ENCODE data around the gene BRCA1.
"Not testable (repeated sequence)": the region's sequence is repeated elsewhere in the genome, so short reads cannot be mapped to it uniquely, and the experiment has no call there.

Gene BRCA1

DNA sequence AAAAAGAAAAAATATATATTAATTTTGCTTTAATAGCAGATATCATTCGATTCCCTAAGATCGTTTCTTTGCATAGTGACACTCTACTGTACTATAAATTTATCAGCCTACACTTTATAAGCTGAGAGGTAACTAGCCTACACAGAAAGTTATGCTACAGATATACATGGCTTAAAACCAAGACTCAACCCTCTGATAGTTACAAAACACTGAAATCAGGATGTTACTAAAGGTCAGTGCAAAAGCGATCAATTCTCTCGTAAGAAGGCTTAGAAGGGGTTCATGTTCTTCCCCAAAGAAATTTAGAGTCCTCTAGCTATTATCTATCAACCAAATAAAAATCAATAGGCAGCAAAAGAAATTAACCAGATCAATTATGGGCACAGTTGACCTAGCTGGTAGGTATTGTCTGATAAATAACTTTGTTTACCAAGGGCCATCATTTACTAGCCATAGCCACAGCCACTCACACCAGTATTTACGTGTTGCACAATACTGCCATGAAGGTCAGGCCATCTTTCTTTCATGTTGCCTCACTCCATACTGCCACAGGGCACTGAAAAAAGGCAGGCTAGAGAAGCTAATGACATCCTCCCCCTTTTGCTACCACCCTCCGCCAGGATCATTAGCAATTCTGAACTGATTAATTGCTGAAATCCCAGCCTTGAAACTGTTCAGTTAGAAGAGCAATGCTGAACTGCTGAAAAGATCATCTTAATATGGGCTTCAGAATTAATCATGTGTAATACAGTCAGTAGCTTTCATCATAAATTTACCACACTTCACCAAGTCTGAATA is 56.4 kb downstream of the BRCA1 start:
- DNase-seq: no peak

DNA sequence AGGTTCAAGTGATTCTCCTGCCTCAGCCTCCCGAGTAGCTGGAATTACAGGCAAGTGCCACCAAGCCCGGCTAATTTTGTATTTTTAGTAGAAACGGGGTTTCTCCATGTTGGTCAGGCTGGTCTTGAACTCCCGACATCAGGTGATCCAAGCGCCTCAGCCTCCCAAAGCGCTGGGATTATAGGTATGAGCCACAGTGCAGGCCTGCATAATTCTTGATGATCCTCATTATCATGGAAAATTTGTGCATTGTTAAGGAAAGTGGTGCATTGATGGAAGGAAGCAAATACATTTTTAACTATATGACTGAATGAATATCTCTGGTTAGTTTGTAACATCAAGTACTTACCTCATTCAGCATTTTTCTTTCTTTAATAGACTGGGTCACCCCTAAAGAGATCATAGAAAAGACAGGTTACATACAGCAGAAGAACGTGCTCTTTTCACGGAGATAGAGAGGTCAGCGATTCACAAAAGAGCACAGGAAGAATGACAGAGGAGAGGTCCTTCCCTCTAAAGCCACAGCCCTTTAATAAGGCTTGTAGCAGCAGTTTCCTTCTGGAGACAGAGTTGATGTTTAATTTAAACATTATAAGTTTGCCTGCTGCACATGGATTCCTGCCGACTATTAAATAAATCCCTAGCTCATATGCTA is 62.1 kb downstream of the BRCA1 start:
- no peak for DNase-seq

DNA sequence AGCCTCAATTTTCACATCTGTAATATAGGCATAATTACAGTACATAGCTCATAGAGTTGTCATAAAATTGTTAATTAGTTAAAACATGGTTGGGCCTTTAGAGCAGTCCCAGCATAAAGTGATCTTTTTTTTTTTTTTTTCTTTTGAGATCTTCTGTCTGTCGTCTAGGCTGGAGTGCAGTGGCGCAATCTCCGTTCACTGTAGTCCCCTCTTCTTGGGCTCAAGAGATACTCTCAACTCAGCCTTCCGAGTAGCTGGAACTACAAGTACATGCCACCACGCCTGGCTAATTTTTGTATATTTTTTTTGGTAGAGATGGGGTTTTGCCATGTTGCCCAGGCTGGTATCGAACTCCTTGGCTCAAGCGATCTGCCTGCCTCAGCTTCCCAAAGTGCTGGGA is 69.1 kb downstream of the BRCA1 start:
- no peak for DNase-seq

DNA sequence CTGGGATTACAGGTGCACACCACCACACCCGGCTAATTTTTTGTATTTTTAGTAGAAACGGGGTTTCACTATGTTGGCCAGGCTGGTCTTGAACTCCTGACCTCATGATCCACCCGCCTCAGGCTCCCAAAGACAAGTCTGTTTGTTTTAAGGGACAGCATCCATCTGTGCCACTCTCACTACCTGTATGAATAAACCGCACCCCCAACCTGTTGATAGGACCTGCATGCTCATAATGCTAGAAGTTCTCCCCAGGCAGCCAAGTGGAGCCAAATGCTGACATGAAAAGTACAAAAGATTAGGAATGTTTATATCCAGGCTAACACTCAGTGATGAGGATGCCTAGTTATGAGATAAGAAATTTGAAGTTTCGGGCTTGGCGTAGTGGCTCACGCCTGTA is 72.2 kb downstream of the BRCA1 start:
- not testable (repeated sequence) for DNase-seq

DNA sequence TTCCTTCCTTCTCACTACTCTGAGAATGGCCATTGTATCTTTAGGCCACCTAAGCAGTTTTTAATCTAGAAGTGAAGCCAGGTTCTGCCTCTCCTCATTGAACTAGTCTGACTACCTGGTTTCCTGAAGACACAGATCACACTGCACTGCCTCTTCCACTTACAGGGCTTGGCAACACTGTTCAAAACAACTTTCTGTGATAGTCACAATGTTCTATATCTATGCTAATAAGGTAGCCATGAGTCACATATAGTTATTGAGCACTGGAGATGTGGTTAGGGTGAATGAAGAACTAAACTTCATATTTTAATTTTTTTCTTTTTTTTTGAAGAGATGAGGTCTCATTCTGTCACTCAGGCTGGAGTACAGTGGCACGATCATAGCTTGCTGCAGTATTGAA is 73.2 kb downstream of the BRCA1 start:
- no peak for DNase-seq

DNA sequence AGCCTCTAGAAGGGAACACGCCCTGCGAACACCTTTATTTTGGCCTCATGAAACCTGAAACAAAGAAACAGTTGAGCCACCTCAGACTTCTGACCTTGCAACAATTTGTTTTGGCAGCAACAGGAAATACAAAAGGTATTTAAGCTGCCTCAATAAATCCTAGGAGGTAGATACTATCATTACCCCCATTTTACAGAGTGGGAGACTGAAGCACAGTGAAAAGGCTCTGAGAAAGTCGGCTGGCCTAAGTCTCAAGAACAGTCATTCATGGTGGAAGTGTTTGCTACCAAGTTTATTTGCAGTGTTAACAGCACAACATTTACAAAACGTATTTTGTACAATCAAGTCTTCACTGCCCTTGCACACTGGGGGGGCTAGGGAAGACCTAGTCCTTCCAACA is 81.1 kb downstream of the BRCA1 start:
- DNase-seq: no peak

DNA sequence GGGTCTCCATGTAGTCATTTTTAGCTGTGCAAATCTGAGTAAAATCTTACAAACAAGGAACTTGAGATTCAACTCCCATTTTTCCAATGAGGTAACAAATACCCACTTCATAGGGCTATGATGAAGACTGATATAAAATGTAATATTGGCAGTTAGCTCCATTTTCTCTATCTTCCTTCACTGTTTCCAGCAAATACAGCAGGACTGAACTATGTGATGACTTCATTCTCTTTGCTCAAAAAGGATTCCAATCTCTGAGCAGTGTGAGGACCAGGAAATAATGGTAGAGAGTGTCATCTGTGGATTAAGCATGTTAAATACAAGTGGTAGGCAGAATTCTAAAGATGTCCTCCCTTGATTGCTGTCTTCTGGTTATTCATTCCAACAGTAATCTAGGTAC is 81.9 kb downstream of the BRCA1 start:
- no peak for DNase-seq

DNA sequence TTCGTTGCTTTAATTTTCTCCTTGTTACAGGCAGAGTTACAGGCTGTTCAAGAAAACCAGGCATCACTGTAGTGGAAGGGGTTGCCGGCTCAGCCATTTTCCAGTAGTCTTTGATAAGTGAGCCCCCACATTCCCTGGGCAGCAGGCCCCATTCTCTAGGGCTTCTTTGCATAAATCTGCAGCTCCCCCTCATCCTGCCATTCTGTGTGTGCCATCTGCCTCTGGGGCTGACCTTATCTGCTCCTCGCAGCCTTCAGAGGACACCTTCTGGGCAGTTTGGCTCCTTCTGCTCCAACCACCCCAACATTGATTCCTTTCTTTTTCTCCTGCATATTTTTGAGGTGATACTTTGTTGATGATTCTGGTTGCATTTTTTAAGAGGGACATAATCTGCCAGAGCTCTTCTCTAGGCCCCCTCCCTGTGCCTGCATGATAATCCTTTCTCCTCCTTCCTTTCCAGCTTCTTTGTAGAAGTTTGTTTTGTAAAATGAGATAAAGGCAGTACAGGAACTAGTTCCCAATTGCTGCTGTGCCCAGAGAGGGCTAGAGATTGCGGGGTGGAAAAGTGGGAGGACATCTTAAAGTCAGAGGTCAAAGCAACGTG is 83.0 kb downstream of the BRCA1 start:
- DNase-seq: no peak

DNA sequence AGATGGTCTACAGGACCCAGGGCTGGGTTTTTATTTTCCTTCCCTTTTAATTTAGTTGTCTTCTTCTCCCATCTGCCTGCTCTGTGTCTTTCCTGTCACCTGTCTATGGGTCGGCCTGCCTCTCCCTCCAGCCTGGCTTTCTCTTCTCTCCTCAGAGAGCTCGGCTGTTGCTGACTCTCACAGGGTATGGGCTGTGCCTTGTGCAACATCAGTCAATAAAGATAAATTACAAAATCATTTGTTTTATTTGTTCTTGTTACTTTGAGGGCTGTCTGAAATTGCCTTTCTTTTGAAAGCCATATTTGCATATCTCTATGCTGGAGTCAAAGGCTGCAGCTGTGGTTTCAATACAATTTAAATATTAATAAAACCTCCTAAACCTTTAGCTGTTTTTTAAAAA is 84.5 kb downstream of the BRCA1 start:
- DNase-seq: no peak

DNA sequence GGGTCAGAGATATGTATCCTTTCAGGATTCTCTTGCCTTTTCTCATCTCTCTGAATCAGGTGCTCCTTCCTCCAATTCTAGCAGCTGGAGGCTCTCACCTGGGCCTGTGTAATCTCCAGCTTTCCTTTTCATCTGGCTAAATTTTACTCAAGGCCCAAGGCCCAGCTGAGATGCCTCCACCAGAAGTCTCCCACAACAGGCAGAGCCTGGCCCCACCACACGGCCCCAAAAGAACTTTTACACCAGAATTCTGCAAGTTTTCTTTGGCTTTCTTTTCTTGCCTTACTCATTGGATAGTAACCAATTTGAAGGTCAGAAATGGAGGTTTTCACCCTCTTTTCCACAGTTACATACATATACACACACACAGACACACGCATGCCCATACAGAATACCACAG is 85.5 kb downstream of the BRCA1 start:
- no peak for DNase-seq

DNA sequence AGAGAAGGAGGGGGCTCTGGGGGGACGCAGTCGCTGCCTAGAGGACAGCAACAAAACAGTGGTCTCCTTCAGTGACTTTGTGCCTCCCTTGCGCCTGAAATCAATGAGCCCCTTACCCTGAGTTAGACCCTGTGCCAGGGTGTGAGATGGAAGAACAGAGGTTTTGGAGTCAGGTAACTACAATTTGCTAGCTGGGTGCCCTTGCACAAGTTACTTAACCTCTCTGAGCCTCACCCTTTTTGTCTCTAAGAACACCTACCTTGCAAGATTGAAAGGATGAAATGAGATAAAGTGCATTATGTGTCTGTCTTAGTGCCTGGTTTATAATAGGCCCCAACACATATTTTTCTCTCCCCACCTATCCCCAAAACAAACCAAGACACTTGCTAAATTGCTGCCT is 90.3 kb downstream of the BRCA1 start:
- DNase-seq: no peak

DNA sequence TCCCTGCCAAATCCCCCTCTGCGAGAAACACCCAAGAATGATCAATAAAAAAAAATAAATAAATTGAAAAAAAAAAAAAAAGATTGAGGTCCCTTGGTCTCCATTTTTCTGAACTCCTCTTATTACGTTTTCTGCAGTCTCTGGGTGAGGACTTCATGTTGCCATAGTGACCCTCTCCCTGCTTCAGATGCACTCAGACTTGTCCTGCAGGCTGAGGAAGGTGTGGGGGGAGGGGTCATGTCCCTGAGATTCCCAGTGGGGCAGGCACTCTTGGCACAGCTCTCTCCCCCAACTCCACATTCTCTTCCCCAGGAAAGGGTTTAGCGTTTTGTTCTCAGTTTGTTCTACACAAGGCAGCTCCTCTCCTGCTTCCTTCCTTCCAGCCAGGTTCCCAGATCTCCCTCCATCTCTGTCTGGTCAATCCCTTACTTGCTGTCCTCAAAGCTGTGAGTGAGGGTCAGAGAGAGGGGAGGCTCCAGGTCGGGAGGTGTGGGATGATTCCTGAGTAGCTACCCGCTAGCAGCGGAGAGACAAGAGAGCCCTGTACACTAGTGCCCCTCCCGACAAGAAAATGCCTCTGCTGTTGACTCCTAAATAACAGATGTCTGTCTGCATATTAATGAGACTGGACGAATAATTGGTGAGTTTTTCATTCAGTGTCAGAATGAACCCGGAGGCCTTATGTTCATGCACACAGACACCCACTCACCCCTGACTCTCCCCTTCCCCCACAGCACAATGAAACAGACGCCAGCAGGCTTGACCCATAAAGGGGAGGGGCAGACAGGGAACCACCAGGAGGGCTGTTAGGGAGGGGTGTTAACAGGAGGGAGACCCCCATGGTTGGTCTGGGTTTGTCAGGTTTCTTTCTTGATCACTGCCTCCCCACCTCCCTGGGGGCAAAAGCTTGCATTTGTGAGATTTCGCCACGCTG is 90.9 kb downstream of the BRCA1 start:
- no peak for DNase-seq

DNA sequence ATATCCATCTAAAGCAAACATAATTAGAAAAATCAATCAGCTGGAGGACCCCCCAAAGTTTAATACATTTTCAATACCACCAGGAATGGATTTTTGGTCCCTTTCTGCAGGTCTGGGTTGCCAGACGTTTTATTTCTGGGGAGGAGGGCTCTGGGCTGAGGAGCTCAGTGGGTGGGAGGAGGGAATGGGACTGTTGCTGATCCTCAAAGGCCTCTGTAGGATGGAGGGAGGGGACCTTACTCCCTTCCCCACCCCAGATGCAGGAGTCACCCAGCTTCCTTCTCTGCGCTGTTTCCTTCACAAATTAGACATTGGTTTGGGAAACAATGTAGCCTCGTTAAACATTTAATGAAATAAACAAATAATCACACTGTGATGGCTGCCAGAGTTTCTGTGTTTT is 93.5 kb downstream of the BRCA1 start:
- no peak for DNase-seq

DNA sequence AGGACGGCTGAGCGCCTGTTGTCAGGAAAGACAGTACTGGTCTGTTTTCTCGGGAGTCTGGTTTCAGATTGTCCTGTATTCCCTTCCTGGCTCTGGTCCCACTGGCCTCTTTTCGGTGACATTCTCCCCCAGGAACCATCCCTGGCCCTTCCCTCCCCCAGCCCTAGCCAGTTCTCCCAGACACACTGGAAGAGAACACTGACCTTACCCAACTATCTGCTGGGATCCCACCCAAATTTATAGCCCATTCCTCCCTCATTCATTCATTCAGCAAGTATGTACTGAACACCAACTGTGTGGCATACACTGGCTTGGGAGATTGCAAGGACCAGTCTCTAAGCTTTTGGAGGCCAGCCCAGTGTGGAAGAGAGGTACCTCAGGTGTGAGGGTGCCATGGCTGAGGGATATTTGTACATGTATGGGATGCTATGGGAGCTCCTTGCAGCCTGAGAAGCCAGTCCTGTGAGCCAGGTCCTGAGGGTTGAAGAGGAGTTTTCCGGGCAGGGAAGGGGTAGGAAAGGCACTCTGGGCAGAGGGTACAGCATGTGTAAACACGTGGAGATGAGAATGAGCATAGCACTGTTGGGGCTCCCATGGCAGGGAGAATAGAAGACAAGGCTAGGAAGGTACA is 94.9 kb downstream of the BRCA1 start:
- no peak for DNase-seq

DNA sequence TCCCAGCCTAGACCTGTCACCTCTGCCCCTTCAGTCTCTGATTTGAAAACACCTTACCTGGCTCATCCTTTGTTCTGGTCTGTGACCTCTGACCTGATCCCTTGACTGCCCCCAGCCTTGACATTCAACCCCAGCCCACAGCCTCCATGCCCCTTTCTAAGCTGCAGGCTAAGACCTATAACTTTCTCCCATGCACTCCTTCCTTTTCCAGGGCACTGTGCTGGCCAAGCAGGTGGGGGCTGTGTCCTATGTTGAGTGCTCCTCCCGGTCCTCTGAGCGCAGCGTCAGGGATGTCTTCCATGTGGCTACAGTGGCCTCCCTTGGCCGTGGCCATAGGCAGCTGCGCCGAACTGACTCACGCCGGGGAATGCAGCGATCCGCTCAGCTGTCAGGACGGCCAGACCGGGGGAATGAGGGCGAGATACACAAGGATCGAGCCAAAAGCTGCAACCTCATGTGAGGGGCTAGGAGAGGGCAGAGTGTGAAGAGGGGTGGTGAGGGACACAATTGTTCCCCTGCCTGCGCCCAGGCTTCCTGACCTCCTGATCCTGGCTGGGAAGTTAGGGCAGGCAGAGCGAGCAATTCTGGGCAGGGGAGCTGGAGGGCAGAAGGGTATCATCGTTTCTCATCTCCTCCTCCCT is 96.8 kb downstream of the BRCA1 start:
- DNase-seq: no peak

DNA sequence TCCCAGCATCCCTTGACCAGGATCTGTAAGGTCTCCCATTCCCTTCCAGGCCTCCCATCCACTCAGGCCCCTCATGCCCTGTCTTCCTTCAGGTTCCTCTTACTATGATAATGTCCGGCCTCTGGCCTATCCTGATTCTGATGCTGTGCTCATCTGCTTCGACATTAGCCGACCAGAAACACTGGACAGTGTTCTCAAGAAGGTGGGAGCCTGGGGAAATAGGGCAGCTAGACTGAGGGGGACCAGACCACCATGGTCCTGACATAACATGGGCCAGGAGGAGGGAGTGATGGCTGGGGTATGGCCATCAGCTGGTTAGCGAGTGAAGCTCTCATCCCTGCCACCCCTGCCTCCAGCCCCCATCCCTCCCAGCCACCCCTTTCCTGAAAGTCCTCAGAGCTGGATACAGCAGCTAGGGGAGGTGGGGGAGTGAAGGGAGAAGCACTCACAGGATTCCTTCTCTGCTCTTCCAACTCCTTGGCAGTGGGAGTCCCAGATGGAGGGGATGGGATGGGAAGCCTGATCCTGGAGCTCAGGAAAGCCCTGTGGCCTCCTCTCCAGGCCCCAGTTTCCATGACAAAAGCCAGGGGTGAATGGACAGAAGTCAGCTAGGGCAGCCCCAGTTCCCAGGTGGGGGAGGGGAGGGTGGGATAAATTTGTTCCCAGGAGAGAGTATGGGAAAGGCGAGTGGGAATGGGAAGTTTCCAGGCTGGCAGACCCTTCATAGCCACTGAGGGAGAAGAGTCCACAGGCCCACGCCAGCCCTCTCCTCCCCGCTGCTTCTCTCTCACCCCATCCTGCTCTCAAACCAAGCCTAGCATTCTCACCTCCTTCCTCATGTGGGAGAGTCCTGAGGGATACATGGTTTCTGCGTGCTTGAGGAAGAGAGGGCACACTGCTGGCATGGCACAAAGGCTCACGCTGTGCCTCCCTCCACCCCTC is 97.8 kb downstream of the BRCA1 start:
- no peak for DNase-seq

DNA sequence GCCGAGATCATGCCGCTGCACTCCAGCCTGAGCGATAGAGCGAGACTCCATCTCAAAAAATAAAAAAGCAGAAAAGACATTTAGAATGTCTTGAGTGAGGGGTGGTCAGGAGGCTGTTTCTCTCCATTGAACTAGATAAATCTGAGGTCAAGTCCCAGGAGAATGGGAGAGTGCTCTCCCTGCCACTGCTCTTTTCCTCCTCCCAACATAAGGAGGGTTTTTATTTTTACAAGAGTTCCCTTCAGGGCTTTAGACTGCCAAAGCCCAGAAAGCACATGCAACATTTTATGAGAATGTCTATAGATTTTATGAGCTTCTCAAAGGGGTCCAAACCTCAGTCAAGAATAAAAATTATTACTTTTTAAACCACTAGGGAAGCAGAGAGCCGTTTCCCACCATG is 98.6 kb downstream of the BRCA1 start:
- DNase-seq: no peak

DNA sequence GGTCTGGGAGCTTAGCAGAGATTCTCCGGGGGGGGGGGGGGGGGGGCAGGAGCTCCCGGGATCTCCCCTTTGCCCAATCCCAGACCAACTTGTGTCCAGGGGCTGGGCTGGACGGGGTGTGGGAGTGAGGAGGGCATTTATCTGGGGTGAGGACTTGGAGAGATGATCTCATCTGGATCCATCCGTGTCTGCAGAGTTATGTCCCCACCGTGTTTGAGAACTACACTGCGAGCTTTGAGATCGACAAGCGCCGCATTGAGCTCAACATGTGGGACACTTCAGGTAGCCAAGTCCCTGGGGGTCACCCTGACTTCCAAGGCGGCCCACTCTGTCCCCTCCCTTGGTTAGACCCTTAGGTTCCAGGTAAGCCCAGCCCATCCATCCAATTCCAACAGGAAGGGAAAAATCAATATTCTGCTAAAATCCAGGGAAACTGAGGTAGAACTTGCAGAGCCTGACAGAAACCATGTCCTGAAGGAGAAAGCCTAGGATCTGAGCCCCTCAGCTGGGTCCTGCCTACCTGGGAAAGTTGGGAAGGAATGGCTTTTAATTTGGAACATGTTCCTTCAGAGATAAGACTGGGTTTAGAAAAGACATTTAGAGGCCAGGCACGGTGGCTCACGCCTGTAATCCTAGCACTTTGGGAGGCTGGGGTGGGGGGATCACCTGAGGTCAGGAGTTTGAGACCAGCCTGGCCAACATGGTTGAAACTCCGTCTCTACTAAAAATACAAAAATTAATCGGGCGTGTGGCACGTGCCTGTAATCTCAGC is 99.2 kb downstream of the BRCA1 start:
- DNase-seq: no peak

DNA sequence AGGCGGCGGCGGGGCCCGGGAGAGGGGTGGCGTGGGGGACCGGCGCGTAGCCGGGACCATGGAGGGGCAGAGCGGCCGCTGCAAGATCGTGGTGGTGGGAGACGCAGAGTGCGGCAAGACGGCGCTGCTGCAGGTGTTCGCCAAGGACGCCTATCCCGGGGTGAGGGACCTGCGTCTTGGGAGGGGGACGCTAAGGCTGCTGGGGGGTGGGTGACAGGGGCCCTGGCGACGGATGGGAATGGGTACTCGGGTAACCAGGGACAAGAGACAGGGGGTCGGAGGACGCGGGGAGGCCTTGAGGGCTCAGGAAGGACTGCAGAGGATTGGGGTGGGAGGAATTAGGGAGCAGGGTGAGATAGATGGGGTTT is 99.9 kb downstream of the BRCA1 start:
- no peak for DNase-seq
